Central memory CD4-positive, alpha-beta T cell (primary cell): ENCODE measurements around the gene SLC7A8.

Experiments
- DNase-seq: peaks from one replicate; pipeline ENCODE4 v3.0.0; 2022

Gene SLC7A8

DNA sequence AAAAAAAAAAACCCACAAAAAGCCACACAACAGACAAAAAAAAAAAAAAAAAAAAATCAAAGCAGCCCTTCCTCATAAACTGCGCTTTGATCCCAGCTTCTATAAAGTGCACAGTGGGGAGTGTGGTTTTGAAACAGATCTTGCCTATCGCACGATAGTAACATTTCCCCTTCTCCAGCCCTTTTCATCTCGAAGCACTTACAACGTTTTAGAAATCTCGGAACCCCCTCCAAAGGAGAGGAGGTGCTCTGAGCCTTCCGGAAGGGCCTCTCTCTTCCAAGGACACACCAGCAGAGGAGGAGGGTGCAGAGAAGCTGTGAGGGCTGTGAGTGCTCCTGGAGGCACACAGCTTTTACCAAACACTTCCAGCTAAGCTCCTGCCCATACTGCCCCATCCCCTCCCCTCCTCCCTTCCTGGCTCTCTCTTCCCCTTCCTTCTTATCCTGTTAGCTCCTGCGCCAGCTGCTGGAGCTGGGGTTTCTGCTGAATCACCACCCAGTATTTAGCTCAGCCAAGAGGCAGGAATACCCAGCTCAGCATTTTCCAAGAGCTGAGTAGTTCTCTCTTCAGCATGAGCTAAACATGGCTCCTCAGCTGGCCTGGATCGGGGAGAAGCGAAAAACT is 28.4 kb downstream of the SLC7A8 start:
- DNase-seq, result no peak

GRCh38 chr14:23153851-23154796 is 29.3 kb downstream of the SLC7A8 start:
- DNase-seq, result no peak

- DNase-seq, result no peak
Measured at GRCh38 chr14:23151342-23151741, 32.1 kb downstream of the SLC7A8 start.

- DNase-seq, result no peak
Measured at GRCh38 chr14:23149745-23150144, 33.7 kb downstream of the SLC7A8 start.

DNA sequence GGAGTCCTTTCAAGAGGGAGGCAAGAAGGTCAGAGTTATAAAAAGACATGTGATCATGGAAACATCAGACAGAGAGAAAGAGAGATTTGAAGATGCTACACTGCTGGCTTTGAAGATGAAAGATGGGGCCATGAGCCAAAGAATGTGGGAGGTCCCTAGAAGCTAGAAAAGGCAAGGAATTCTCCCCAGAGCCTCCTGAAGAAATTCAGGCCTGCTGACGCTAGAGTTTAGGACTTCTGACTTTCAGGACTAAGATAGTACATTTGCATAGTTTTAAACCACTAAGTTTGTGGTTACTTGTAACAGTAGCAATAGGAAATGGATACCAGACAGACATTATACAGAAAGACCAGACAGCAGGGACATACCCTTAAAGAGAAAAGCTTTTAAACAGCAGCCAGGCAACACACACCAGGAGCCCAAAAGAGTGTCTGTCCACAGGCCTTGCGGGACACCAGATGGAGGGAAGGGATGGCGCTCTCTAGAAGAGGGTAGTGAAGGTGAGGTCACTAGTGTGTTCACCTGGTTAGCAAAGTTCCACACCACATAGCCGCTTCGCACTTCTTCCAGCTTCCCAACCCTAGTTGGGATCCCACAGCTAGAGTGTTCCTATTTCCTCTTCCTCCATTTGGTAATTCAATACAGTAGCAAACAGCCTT is 34.7 kb downstream of the SLC7A8 start:
- DNase-seq, result no peak

GRCh38 chr14:23147676-23148075 is 35.8 kb downstream of the SLC7A8 start:
- no peak for DNase-seq

DNA sequence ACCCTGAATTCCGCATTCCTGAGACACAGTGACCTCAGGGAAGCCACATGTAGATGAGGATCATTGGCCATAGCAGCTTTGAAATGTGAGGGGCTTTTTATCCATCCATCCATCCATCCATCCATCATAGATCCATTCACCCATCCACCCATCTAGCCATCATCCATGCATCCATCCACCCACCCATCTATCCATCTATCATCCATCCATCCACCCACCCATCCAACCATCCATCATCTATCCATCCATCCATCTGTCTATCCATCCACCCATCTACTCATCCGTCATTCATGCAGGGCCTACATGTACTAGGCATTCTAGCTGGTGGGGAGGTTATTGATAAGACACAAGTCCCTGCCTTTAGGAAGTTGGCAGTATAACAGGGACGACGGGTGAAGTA is 36.5 kb downstream of the SLC7A8 start:
- no peak for DNase-seq

DNA sequence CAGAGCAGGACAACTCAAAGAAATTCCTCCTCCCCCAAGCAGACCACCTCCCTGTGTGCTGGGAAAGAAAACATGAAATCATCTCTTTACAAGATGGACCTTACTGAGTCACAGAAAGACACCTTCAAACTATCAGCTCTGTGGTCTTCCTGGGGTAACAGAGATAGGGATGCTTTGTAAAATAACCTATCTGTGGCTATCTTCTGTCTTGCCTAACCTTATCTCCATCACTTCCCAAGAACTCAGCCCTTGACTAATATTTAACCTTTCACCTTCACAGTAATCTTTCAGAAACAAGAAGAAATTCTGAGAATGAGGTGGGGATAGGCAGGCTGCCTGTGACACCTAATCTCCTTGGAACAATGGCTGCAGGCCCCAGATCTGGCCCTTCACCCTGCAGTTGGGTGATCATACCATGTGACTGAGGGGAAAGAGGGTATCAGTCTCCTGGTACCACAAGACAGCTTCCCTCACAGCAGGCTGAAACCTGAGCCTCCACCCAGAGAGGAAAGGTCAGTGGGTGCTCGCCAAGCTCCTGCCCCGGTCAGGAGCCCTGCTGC is 37.0 kb downstream of the SLC7A8 start:
- no peak for DNase-seq

DNA sequence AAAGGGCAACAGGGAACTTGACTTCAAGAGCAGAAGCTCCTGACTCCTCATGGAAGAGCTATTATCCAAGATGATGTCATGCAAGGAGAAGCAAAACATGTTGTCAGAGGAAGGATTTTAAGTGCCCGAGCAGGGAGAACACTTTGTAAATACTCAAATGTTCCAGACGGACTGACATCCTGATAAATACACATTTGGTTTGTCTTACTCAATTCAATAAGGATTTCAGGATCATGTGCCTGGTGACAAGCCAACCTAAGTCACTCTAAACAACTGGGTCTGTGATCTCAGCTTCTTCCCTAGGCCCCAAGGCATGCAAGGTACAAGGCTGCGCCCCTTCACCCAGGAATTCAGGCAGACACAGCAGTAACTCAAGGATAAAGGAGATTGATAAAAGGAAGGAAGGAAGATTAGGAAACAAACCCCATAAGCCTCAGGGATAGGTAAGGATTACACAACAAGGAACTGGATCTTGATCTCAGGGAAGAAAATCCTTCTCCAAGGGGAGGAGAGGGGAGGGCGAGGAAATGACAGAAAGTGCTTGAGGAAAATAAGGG is 37.6 kb downstream of the SLC7A8 start:
- no peak for DNase-seq

GRCh38 chr14:23143911-23144310 is 39.5 kb downstream of the SLC7A8 start:
- no peak for DNase-seq

GRCh38 chr14:23142826-23143225 is 40.6 kb downstream of the SLC7A8 start:
- DNase-seq, result no peak

GRCh38 chr14:23141706-23142444 is 41.6 kb downstream of the SLC7A8 start:
- DNase-seq, result no peak

- DNase-seq, result no peak
Measured at GRCh38 chr14:23140371-23140770, 43.1 kb downstream of the SLC7A8 start.

- DNase-seq, result no peak
Measured at GRCh38 chr14:23139874-23140273, 43.6 kb downstream of the SLC7A8 start.

DNA sequence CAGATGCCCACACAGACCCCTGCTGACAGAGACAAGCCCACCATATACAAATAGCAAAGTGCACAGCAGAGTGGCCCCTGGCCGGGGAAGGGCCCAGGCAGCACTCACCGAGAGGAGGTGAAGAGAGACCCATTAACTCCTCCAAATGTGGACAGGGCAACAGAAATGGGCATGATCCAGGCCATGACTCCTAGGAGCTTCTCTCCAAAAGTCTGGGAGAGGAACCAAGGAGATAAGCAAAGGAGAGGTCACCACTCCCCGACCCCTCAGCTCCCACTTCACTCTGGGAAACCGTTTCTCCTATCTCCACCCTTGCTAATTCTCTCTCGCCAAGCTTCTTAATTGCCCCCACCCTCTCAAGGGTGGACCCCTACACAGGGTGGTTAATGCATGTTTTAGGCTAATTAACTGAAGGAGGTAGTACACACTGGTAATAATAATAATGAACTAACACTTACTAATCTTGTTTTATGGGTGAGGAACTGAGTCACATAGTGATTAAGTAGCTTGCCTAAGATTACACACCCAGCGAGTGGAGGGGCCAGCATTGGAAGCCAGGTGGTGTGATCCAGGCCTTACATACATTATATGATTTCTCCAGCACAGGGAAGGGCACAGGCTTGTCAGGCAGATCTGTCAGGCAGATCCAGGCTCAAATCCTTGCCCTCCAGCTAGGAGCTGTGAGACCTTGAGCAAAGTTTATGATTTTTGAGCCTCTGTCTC is 45.5 kb downstream of the SLC7A8 start:
- DNase-seq, result no peak

DNA sequence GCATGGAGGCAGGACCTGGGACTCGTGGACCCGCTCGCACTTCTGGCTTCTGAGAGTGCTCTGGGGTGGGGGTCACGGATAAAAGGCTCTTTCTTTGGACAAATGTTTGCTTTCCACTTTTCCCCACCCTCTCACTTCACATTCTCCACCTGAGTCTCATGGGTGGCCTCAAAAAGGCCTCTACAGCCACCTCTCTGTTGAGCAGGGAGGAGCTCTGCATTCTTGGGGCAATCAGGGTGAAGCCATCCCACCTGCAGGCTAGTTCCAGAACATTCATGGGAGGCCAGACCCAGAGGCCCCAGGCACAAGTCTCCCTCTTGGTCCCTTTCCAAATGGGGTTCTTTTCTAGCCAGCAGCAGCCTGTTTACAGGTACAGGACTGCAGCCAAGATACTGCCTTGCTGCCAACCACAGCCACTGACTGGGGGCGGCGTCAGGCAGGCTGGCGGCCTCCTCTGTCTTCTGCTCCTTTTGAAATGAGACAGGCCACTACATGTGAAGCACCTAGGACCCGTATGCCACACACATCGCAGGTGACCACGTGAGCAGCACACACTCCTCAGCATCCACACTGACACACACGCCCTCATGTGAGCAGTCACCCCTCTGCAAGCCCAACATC is 46.2 kb downstream of the SLC7A8 start:
- DNase-seq, result no peak

- DNase-seq, result no peak
Measured at GRCh38 chr14:23136566-23137133, 46.8 kb downstream of the SLC7A8 start.

- no peak for DNase-seq
Measured at GRCh38 chr14:23132970-23133369, 50.5 kb downstream of the SLC7A8 start.

GRCh38 chr14:23131482-23131881 is 52.0 kb downstream of the SLC7A8 start:
- DNase-seq, result no peak

GRCh38 chr14:23130871-23131270 is 52.6 kb downstream of the SLC7A8 start:
- no peak for DNase-seq
